Panc1 (cell line): Measurements from ENCODE around the gene PADI2. TPM values are rescaled to one million over a fixed set of nuclear protein-coding genes. Genes with fewer than 3 reads are reported as not detected.
A peak's percentile ranks its signal among the peaks of the same experiment; 100 is the strongest.

Experiments
- ATAC-seq: fragments of 200-7000 bp; cut with Tn5 transposase; 2 replicates; pipeline ENCODE4 v1.9.1; 2020; ENCODE audit warnings: mild to moderate bottlenecking, moderate library complexity
- BruUV-seq: library from RNA; stranded (reverse); fragments of 400-500 nt; replicated peaks from 2 replicates; lab custom pipeline; 2021; lab: Mats Ljungman, UMichigan
- CTCF ChIA-PET: fragments of 300-600 bp; sonication (Branson Sonifier 250); formaldehyde crosslinking; loops from one replicate; lab custom pipeline; 2022; ENCODE audit warnings: antibody characterized with exemption; lab: Charles Lee
- POLR2A ChIA-PET: fragments of 300-600 bp; sonication (Branson Sonifier 250); formaldehyde crosslinking; loops from one replicate; lab custom pipeline; 2022; ENCODE audit warnings: antibody characterized with exemption; lab: Charles Lee
- DNase-seq: peaks from one replicate; pipeline ENCODE4 v3.0.0-alpha.2; 2010; ENCODE audit warnings: low read depth, low spot score
- H3K27ac ChIP-seq: 2 replicates; pipeline ENCODE4 v1.5.1; 2011; ENCODE audit warnings: mild to moderate bottlenecking, low read length, inconsistent platforms
- H3K27me3 ChIP-seq: fragments of 200-500 bp; sonication (Bioruptor generic); 2 replicates; pipeline ENCODE4 v1.6.0; 2014; ENCODE audit warnings: low read length, inconsistent platforms; ENCODE audit not compliant: control insufficient read depth, insufficient read depth
- H3K36me3 ChIP-seq: fragments of 200-500 bp; sonication (Bioruptor generic); 2 replicates; pipeline ENCODE4 v1.5.1; 2014; ENCODE audit warnings: inconsistent platforms, mild to moderate bottlenecking, low read length, moderate library complexity; ENCODE audit not compliant: control insufficient read depth, insufficient read depth
- H3K4me1 ChIP-seq: 2 replicates; pipeline ENCODE4 v1.5.1; 2011; ENCODE audit warnings: inconsistent platforms, mild to moderate bottlenecking, low read length, moderate library complexity; ENCODE audit not compliant: control insufficient read depth, insufficient read depth
- H3K4me3 ChIP-seq, 2 experiments: 2 replicates each; pipeline ENCODE4 v1.5.1; 2011 to 2012; ENCODE audit warnings: low read depth in 2 of 2, low read length in 2 of 2, mild to moderate bottlenecking in 2 of 2, inconsistent platforms in 1 of 2, moderate library complexity in 1 of 2
- H3K9me3 ChIP-seq: fragments of 200-500 bp; sonication (Bioruptor generic); 2 replicates; pipeline ENCODE4 v1.5.1; 2014; ENCODE audit warnings: low read depth, mild to moderate bottlenecking, inconsistent platforms, low read length, moderate library complexity; ENCODE audit not compliant: control insufficient read depth, insufficient read depth
- POLR2AphosphoS5 ChIP-seq: IDR thresholded peaks from 2 replicates; pipeline ENCODE4 v1.6.1; 2012; ENCODE audit warnings: mild to moderate bottlenecking, low read depth, low read length, moderate library complexity
- SIN3A ChIP-seq: IDR thresholded peaks from 2 replicates; pipeline ENCODE4 v1.6.1; 2012; ENCODE audit warnings: low read depth, mild to moderate bottlenecking, low read length, moderate library complexity, borderline replicate concordance; ENCODE audit not compliant: insufficient read depth
- TCF7L2 ChIP-seq: IDR thresholded peaks from 2 replicates; pipeline ENCODE4 v1.6.1; 2011; ENCODE audit warnings: mild to moderate bottlenecking, low read depth, low read length, inconsistent platforms
- in situ Hi-C: cut with HindIII; loops from 2 replicates; pipeline ENCODE4 v1.10.0; 2016; ENCODE audit warnings: low sequenced_read_pairs, low pct_unique_long_range_greater_than_20kb
- intact Hi-C: fragments of 100-400 bp; cut with micrococcal nuclease; formaldehyde crosslinking; loops from one replicate; pipeline ENCODE4 v1.10.0; 2022; ENCODE audit not compliant: unreplicated experiment
- total RNA-seq: library from RNA; stranded (reverse); gene quantifications from one replicate; pipeline ENCODE4 v1.2.1, GENCODE V29; 2021; ENCODE audit not compliant: unreplicated experiment
- TF ChIP-seq, protein P1 (sequence below), 2 experiments: IDR thresholded peaks; 2 replicates each; pipeline ENCODE4 v1.6.1; 2011 to 2012; ENCODE audit warnings: low read depth in 2 of 2, control low read depth in 1 of 2, low read length in 1 of 2, mild to moderate bottlenecking in 1 of 2, moderate library complexity in 1 of 2; ENCODE audit not compliant: insufficient read depth in 1 of 2
- TF ChIP-seq, protein P2 (sequence below): fragments of 450-650 bp; IDR thresholded peaks from 2 replicates; pipeline ENCODE4 v1.5.1; 2017; ENCODE audit warnings: mild to moderate bottlenecking

The PADI2 gene
- total RNA-seq, 1 experiment from 2014 or later: 507 TPM

DNA sequence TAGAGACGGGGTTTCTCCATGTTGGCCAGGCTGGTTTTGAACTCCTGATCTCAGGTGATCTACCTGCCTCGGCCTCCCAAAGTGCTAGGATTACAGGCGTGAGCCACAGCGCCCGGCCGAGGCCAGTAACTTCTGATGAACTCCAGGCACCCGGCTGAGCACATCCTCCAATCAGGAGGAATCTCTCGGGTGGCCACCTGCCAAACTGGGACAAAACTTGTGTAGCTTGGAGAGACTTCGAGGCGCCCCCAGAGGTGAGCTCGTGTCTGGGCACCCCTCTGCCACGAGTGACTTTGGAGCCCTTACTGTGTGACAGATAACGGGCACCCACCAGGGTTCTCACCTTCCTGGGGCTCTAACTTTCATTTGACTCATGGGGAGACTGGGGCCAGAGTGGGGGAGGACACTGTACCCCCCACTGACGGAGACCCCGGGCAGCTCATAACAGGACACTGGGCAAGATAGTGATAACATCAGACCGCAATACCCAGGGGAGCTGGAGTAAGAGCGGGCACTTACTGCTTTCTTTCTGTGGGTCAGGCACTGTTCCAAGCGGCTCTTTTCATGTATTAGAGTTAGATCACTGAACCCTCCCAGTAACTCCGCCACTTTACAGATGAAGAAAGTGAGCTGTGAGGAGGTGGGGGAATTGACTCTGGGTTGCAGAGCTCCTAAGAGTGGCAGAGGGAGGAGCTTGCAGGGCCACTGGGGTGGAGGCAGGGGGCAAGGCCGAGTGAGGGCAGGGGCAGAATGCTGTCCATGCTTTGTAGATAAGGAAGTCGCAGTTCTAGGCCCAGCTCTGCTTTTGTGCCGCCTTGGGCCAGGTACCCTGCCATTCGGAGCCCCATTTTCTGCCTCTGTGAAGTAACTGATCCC is 1.9 kb upstream of the PADI2 start:
- intact Hi-C loops (no loop called here), in situ Hi-C loops (no loop called here)
- ATAC-seq (0 out of 2 replicates have a peak, but pooled peaks have one; percentile 4), DNase-seq (no peak)
- Histone ChIP-seq H3K4me1 (peaks cover 51% of the 10 kb centered on the region), H3K27ac (peak overlapping the region; percentile 77), H3K27me3 (no peaks in the 10 kb centered on the region), H3K9me3 (no peaks in the 10 kb centered on the region), H3K4me3 (no peak overlapping the region), H3K36me3 (no peaks in the 10 kb centered on the region)
- ChIA-PET CTCF (interaction anchor here (0.6 to 2.1 kb wide), 3 partner anchors 9 to 224 kb away, joined by 3 to 7 read pairs (median 3); no protein-coding TSS in a partner anchor), POLR2A (no interaction called here)
- BruUV-seq: no TSS peak
- TF ChIP-seq TCF7L2 (peak; percentile 93), SIN3A (no peak)

DNA sequence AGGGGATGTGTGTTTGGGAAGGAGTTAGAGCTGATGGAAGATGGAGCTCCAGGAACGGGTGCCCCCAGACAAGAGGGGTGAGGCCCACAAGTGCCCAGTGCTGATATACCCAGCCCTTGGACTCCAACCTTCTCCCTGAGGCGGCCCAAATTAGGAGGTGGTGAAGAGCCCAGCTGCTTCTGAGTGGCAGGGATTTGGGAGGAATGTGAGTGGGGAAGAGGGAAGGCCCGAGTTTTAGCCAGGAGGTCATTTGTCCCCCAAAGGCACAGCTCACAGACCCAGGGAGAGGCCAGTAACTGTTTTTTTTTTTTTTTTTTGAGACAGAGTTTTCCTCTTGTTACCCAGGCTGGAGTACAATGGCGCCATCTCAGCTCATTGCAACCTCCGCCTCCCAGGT is 1.2 kb upstream of the PADI2 start:
- TF ChIP-seq, protein P1, sequence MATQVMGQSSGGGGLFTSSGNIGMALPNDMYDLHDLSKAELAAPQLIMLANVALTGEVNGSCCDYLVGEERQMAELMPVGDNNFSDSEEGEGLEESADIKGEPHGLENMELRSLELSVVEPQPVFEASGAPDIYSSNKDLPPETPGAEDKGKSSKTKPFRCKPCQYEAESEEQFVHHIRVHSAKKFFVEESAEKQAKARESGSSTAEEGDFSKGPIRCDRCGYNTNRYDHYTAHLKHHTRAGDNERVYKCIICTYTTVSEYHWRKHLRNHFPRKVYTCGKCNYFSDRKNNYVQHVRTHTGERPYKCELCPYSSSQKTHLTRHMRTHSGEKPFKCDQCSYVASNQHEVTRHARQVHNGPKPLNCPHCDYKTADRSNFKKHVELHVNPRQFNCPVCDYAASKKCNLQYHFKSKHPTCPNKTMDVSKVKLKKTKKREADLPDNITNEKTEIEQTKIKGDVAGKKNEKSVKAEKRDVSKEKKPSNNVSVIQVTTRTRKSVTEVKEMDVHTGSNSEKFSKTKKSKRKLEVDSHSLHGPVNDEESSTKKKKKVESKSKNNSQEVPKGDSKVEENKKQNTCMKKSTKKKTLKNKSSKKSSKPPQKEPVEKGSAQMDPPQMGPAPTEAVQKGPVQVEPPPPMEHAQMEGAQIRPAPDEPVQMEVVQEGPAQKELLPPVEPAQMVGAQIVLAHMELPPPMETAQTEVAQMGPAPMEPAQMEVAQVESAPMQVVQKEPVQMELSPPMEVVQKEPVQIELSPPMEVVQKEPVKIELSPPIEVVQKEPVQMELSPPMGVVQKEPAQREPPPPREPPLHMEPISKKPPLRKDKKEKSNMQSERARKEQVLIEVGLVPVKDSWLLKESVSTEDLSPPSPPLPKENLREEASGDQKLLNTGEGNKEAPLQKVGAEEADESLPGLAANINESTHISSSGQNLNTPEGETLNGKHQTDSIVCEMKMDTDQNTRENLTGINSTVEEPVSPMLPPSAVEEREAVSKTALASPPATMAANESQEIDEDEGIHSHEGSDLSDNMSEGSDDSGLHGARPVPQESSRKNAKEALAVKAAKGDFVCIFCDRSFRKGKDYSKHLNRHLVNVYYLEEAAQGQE (IDR thresholded peaks at IDR 0.05; ENCODE audit: insufficient read depth in 1 of 2, low read depth in 2 of 2, low read length in 1 of 2): no peak
- no peak for TF ChIP-seq TCF7L2
- TF ChIP-seq, protein P2, sequence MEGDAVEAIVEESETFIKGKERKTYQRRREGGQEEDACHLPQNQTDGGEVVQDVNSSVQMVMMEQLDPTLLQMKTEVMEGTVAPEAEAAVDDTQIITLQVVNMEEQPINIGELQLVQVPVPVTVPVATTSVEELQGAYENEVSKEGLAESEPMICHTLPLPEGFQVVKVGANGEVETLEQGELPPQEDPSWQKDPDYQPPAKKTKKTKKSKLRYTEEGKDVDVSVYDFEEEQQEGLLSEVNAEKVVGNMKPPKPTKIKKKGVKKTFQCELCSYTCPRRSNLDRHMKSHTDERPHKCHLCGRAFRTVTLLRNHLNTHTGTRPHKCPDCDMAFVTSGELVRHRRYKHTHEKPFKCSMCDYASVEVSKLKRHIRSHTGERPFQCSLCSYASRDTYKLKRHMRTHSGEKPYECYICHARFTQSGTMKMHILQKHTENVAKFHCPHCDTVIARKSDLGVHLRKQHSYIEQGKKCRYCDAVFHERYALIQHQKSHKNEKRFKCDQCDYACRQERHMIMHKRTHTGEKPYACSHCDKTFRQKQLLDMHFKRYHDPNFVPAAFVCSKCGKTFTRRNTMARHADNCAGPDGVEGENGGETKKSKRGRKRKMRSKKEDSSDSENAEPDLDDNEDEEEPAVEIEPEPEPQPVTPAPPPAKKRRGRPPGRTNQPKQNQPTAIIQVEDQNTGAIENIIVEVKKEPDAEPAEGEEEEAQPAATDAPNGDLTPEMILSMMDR: no peak
- TF ChIP-seq SIN3A: no peak
- no peak for TF ChIP-seq POLR2AphosphoS5
- ATAC-seq: no peak
- no TSS peak for BruUV-seq
- Histone ChIP-seq H3K9me3 (no peaks in the 10 kb centered on the region), H3K4me3 (no peak overlapping the region), H3K27me3 (no peaks in the 10 kb centered on the region), H3K36me3 (no peaks in the 10 kb centered on the region), H3K4me1 (peaks cover 54% of the 10 kb centered on the region), H3K27ac (peak overlapping the region; percentile 77)
- in situ Hi-C loops: no loop called here
- intact Hi-C loops: no loop called here
- POLR2A ChIA-PET: no interaction called here
- CTCF ChIA-PET: no interaction called here
- no peak for DNase-seq
